ENCODE results near the gene GAS6. TPM values are rescaled to one million over a fixed set of nuclear protein-coding genes. Genes with fewer than 3 reads are reported as not detected.

The GAS6 gene
- total and polyA plus RNA-seq, 2 donors (not counting 1 experiment from before 2014, with no cell fraction given), result 0.25 to 0.78 TPM

GRCh38 chr13:113806526-113806925, 57.4 kb downstream of the GAS6 start:
- no peak overlapping the region for H3K4me3 ChIP-seq (ENCODE audit: control extremely low read depth in 1 of 5, extremely low read depth in 1 of 5, insufficient read depth in 1 of 5, low read depth in 2 of 5, low read length in 4 of 5)
- intact Hi-C loops (cut with micrococcal nuclease), result no loop called here

DNA sequence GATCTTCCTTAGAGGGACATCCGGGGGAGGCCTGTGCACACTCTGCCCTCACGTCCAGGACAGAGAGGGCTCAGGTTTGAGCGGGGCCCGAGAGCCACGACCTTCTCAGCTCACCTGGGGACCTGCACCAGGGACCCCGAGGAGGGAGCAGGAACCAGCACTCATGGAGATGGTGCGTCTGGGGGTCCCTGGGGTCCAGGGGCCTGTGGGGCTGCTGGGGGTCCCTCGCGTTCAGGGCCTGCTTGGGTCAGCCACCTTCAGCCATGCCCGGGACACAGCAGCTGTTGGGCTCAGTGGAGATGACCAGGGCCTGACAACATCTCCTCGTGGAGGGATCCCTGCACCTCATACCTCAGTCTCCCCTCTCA, 57.8 kb downstream of the GAS6 start:
- Histone ChIP-seq H4K20me1 (ENCODE audit: control insufficient read depth, insufficient read depth, low read length, poor library complexity, severe bottlenecking) (no peaks in the 10 kb centered on the region), H3K9me3 (ENCODE audit: control extremely low read depth in 1 of 3, control insufficient read depth in 2 of 3, insufficient read depth in 1 of 3, low read length in 2 of 3) (peaks cover 0 to 46% (median 15%) of the 10 kb centered on the region in 3 donors), H3K4me3 (ENCODE audit: control extremely low read depth in 1 of 5, extremely low read depth in 1 of 5, insufficient read depth in 1 of 5, low read depth in 2 of 5, low read length in 4 of 5) (no peak overlapping the region), H3K9ac (ENCODE audit: low read length) (no peak overlapping the region), H3K4me1 (ENCODE audit: control insufficient read depth in 2 of 2, insufficient read depth in 2 of 2, low read length in 2 of 2) (no peaks in the 10 kb centered on the region), H3K79me2 (ENCODE audit: control insufficient read depth, insufficient read depth, low read length) (no peaks in the 10 kb centered on the region), H3K27me3 (replicated peaks in 1 of 4; ENCODE audit: control extremely low read depth in 1 of 4, control insufficient read depth in 3 of 4, insufficient read depth in 4 of 4, low read length in 3 of 4) (no peaks in the 10 kb centered on the region), H3K4me2 (replicated peaks; ENCODE audit: low read depth, low read length, poor library complexity, severe bottlenecking) (no peak overlapping the region), H2AFZ (ENCODE audit: insufficient read depth, low read depth, low read length, poor library complexity, severe bottlenecking) (no peak overlapping the region), H3K36me3 (replicated peaks in 1 of 2; ENCODE audit: control extremely low read depth in 1 of 2, control insufficient read depth in 1 of 2, extremely low read depth in 1 of 2, insufficient read depth in 2 of 2, low read length in 1 of 2) (no peaks in the 10 kb centered on the region), H3K27ac (ENCODE audit: low read length in 2 of 2) (no peak overlapping the region)
- intact Hi-C loops (cut with micrococcal nuclease), result no loop called here
- DNase-seq (no peak), ATAC-seq (ENCODE audit: low read depth) (no peak)
- 92% methylated on average over 11 of the region's 11 CpGs for WGBS (ENCODE audit: insufficient coverage)
- no peaks in the 10 kb centered on the region for H3K4me1 Mint-ChIP-seq
- CTCF ChIA-PET, result no interaction called here
- no peaks in the 10 kb centered on the region for H3K27me3 Mint-ChIP-seq
- H3K4me3 Mint-ChIP-seq, result no peak overlapping the region
- H3K27ac Mint-ChIP-seq, result no peak overlapping the region
- TF ChIP-seq EZH2 (IDR thresholded peaks at IDR 0.05; ENCODE audit: borderline replicate concordance, insufficient read depth, low read depth, low read length, poor library complexity, severe bottlenecking) (no peak), CTCF (IDR thresholded peaks at IDR 0.05) (no peak)
- POLR2A ChIA-PET, result no interaction called here
- H3K9me3 Mint-ChIP-seq (ENCODE audit: insufficient read depth), result peaks cover 5% of the 10 kb centered on the region

More at GRCh38 chr13:113806526-113806925, 57.4 kb downstream of the GAS6 start:
- DNase-seq (no peak), ATAC-seq (ENCODE audit: low read depth) (no peak)
- Histone ChIP-seq H2AFZ (ENCODE audit: insufficient read depth, low read depth, low read length, poor library complexity, severe bottlenecking) (no peak overlapping the region), H3K36me3 (replicated peaks in 1 of 2; ENCODE audit: control extremely low read depth in 1 of 2, control insufficient read depth in 1 of 2, extremely low read depth in 1 of 2, insufficient read depth in 2 of 2, low read length in 1 of 2) (no peaks in the 10 kb centered on the region), H3K9ac (ENCODE audit: low read length) (no peak overlapping the region), H4K20me1 (ENCODE audit: control insufficient read depth, insufficient read depth, low read length, poor library complexity, severe bottlenecking) (no peaks in the 10 kb centered on the region), H3K4me2 (replicated peaks; ENCODE audit: low read depth, low read length, poor library complexity, severe bottlenecking) (no peak overlapping the region), H3K27me3 (replicated peaks in 1 of 4; ENCODE audit: control extremely low read depth in 1 of 4, control insufficient read depth in 3 of 4, insufficient read depth in 4 of 4, low read length in 3 of 4) (no peaks in the 10 kb centered on the region), H3K9me3 (ENCODE audit: control extremely low read depth in 1 of 3, control insufficient read depth in 2 of 3, insufficient read depth in 1 of 3, low read length in 2 of 3) (peaks cover 0 to 46% (median 15%) of the 10 kb centered on the region in 3 donors), H3K27ac (ENCODE audit: low read length in 2 of 2) (no peak overlapping the region), H3K4me1 (ENCODE audit: control insufficient read depth in 2 of 2, insufficient read depth in 2 of 2, low read length in 2 of 2) (no peaks in the 10 kb centered on the region), H3K79me2 (ENCODE audit: control insufficient read depth, insufficient read depth, low read length) (no peaks in the 10 kb centered on the region)
- CTCF ChIA-PET, result no interaction called here
- 94% methylated on average over 13 of the region's 13 CpGs for WGBS (ENCODE audit: insufficient coverage)
- Mint-ChIP-seq H3K4me3 (no peak overlapping the region), H3K9me3 (ENCODE audit: insufficient read depth) (peaks cover 5% of the 10 kb centered on the region), H3K27me3 (no peaks in the 10 kb centered on the region), H3K27ac (no peak overlapping the region), H3K4me1 (no peaks in the 10 kb centered on the region)
- POLR2A ChIA-PET, result no interaction called here
- TF ChIP-seq CTCF (IDR thresholded peaks at IDR 0.05) (no peak), EZH2 (IDR thresholded peaks at IDR 0.05; ENCODE audit: borderline replicate concordance, insufficient read depth, low read depth, low read length, poor library complexity, severe bottlenecking) (no peak)
